Cardiac muscle cell (in vitro differentiated cells and primary cell): ENCODE data around the gene ACSF2. TPM values are rescaled to one million over a fixed set of nuclear protein-coding genes. Genes with fewer than 3 reads are reported as not detected.

Source experiments
- DNase-seq, 2 donors: peaks; one replicate each; pipeline versions ENCODE4 v3.0.0 to v3.0.0-alpha.2; 2010 to 2017; ENCODE audit warnings: low read depth in 1 of 2, low spot score in 1 of 2
- H3K27ac ChIP-seq: fragments of 200-600 bp; sonication (generic); 2 replicates; pipeline ENCODE4 v1.5.1; 2016
- H3K27me3 ChIP-seq: fragments of 200-600 bp; sonication (generic); 2 replicates; pipeline ENCODE4 v1.6.0; 2016; ENCODE audit warnings: control low read depth
- H3K36me3 ChIP-seq: fragments of 200-600 bp; sonication (generic); 2 replicates; pipeline ENCODE4 v1.5.1; 2016; ENCODE audit warnings: control low read depth
- H3K4me1 ChIP-seq: fragments of 200-600 bp; sonication (generic); 2 replicates; pipeline ENCODE4 v1.8.1; 2017; ENCODE audit warnings: low read depth, mild to moderate bottlenecking, mixed run types
- H3K4me3 ChIP-seq: fragments of 200-600 bp; sonication (generic); 2 replicates; pipeline ENCODE4 v1.5.1; 2016; ENCODE audit warnings: mild to moderate bottlenecking
- H3K9me3 ChIP-seq: fragments of 200-600 bp; sonication (generic); 2 replicates; pipeline ENCODE4 v1.5.1; 2017; ENCODE audit warnings: low read depth, mild to moderate bottlenecking, control low read depth
- CTCF ChIP-seq: IDR thresholded peaks from 2 replicates; pipeline ENCODE4 v1.5.1; 2012; ENCODE audit warnings: low read depth, mild to moderate bottlenecking, low read length
- polyA plus RNA-seq: library from polyadenylated mRNA; unstranded; fragments of >200 nt; fragmentation: Nextera tagmentation; extraction: Ambion mirVana; gene quantifications from 2 replicates; pipeline ENCODE4 v1.2.1, GENCODE V29; 2016
- total RNA-seq: library from RNA; depleted of rRNA; stranded (reverse); fragments of >200 nt; gene quantifications from 2 replicates; pipeline ENCODE4 v1.2.3, GENCODE V29; 2016

Gene ACSF2
- total and polyA plus RNA-seq, 2 experiments from 2014 or later = 73.3 to 177 TPM

GRCh38 chr17:50522766-50523165 is 96.7 kb downstream of the ACSF2 start:
- Histone ChIP-seq H3K36me3 (no peaks in the 10 kb centered on the region), H3K4me1 (peaks cover 3% of the 10 kb centered on the region), H3K27me3 (no peaks in the 10 kb centered on the region), H3K9me3 (no peaks in the 10 kb centered on the region), H3K4me3 (no peak overlapping the region), H3K27ac (no peak overlapping the region)
- TF ChIP-seq CTCF = no peak
- DNase-seq = no peak

- Histone ChIP-seq H3K9me3 (no peaks in the 10 kb centered on the region), H3K4me3 (no peak overlapping the region), H3K27me3 (no peaks in the 10 kb centered on the region), H3K27ac (no peak overlapping the region), H3K36me3 (no peaks in the 10 kb centered on the region), H3K4me1 (no peaks in the 10 kb centered on the region)
- TF ChIP-seq CTCF = no peak
- DNase-seq = no peak
Measured at GRCh38 chr17:50523208-50523607, 97.2 kb downstream of the ACSF2 start.

Other genes with a start within 250 kb of the ACSF2 start
- 80.6 and 127 TPM in 2 replicates for gene COL1A1, start 224.6 kb upstream of the ACSF2 start, total RNA-seq
- gene COL1A1, start 224.6 kb upstream of the ACSF2 start, polyA plus RNA-seq = 212 and 261 TPM in 2 replicates
- gene TMEM92, start 151.8 kb upstream of the ACSF2 start, total RNA-seq = 14.2 and 30.0 TPM in 2 replicates
- 17.3 and 22.6 TPM in 2 replicates for gene TMEM92, start 151.8 kb upstream of the ACSF2 start, polyA plus RNA-seq
- 62.2 and 80.0 TPM in 2 replicates for gene XYLT2, start 80.1 kb upstream of the ACSF2 start, total RNA-seq
- gene XYLT2, start 80.1 kb upstream of the ACSF2 start, polyA plus RNA-seq = 48.8 and 60.9 TPM in 2 replicates
- gene MRPL27, start 53.0 kb upstream of the ACSF2 start, total RNA-seq = 62.4 and 107 TPM in 2 replicates
- 142 and 158 TPM in 2 replicates for gene MRPL27, start 53.0 kb upstream of the ACSF2 start, polyA plus RNA-seq
- 7.9 and 13.4 TPM in 2 replicates for gene EME1, start 53.0 kb upstream of the ACSF2 start, total RNA-seq
- gene EME1, start 53.0 kb upstream of the ACSF2 start, polyA plus RNA-seq = 5.2 and 30.7 TPM in 2 replicates
- gene LRRC59, start 28.7 kb upstream of the ACSF2 start, total RNA-seq = 60.3 and 66.7 TPM in 2 replicates
- 47.0 and 58.9 TPM in 2 replicates for gene LRRC59, start 28.7 kb upstream of the ACSF2 start, polyA plus RNA-seq
- 0.11 TPM in 1 of 2 replicates, not detected in the other for gene CHAD, start 42.7 kb downstream of the ACSF2 start, total RNA-seq
- 2.5 and 3.9 TPM in 2 replicates for gene CHAD, start 42.7 kb downstream of the ACSF2 start, polyA plus RNA-seq
- gene RSAD1, start 52.6 kb downstream of the ACSF2 start, total RNA-seq = 24.1 and 35.8 TPM in 2 replicates
- gene RSAD1, start 52.6 kb downstream of the ACSF2 start, polyA plus RNA-seq = 39.7 and 55.4 TPM in 2 replicates
- gene MYCBPAP, start 82.2 kb downstream of the ACSF2 start, total RNA-seq = 1.2 and 3.2 TPM in 2 replicates
- 1.2 and 2.5 TPM in 2 replicates for gene MYCBPAP, start 82.2 kb downstream of the ACSF2 start, polyA plus RNA-seq
- 2.0 and 3.1 TPM in 2 replicates for gene EPN3, start 106.5 kb downstream of the ACSF2 start, total RNA-seq
- 1.9 and 3.5 TPM in 2 replicates for gene EPN3, start 106.5 kb downstream of the ACSF2 start, polyA plus RNA-seq
- 194 and 216 TPM in 2 replicates for gene SPATA20, start 121.0 kb downstream of the ACSF2 start, total RNA-seq
- 103 and 162 TPM in 2 replicates for gene SPATA20, start 121.0 kb downstream of the ACSF2 start, polyA plus RNA-seq
- 29.7 and 46.1 TPM in 2 replicates for gene CACNA1G, start 134.5 kb downstream of the ACSF2 start, total RNA-seq
- 19.0 and 22.8 TPM in 2 replicates for gene CACNA1G, start 134.5 kb downstream of the ACSF2 start, polyA plus RNA-seq
- not detected in 2 replicates for gene ABCC3, start 208.7 kb downstream of the ACSF2 start, total RNA-seq
- gene ABCC3, start 208.7 kb downstream of the ACSF2 start, polyA plus RNA-seq = 0.06 and 0.53 TPM in 2 replicates